ENCODE measurements around the gene SERPINE2. TPM values are rescaled to one million over a fixed set of nuclear protein-coding genes. Genes with fewer than 3 reads are reported as not detected.

The SERPINE2 gene
- total RNA-seq, 1 donor from 2014 or later: 25.1 TPM

DNA sequence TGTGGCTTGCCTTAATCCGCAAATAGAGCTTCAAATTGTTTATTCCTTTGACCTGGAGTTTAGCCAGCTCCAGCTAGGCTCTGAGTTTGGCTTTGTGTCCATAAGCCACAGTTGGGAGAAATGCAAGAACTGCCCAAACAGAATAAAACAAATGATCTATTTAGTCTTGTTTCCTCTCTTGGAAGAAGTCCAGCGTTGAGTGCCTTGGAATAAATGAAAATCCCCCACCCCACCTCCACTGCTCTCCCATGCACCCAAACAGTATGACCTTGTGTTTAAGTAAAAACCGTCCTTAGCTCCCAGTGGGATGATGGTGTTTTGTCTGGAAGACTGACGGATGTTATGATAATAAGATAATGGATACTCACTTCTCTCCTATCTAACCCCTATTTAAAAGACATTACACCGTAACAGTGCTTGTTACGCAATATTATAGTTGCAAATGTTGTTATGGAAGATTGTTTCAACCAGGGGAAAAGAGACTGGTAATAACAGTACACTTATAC lies 3.2 kb upstream of the SERPINE2 start:
- no peak for DNase-seq (ENCODE audit: low spot score, unreplicated experiment)
- peaks cover 58% of the 10 kb centered on the region for H3K27me3 Mint-ChIP-seq
- no peaks in the 10 kb centered on the region for H3K9me3 Mint-ChIP-seq (ENCODE audit: low read depth)
- no peak overlapping the region for H3K4me3 Mint-ChIP-seq (ENCODE audit: low read depth)
- H3K4me1 Mint-ChIP-seq (ENCODE audit: low read depth): peaks cover 9% of the 10 kb centered on the region
- no peak for TF ChIP-seq CTCF (IDR thresholded peaks at IDR 0.05; ENCODE audit: unreplicated experiment)
- H3K27ac Mint-ChIP-seq: no peak overlapping the region
- H3K36me3 Mint-ChIP-seq (ENCODE audit: insufficient read depth): no peaks in the 10 kb centered on the region

- H3K27ac Mint-ChIP-seq: no peak overlapping the region
- H3K4me1 Mint-ChIP-seq (ENCODE audit: low read depth): peaks cover 15% of the 10 kb centered on the region
- peaks cover 65% of the 10 kb centered on the region for H3K27me3 Mint-ChIP-seq
- DNase-seq (ENCODE audit: low spot score, unreplicated experiment): no peak
- no peaks in the 10 kb centered on the region for H3K9me3 Mint-ChIP-seq (ENCODE audit: low read depth)
- no peak overlapping the region for H3K4me3 Mint-ChIP-seq (ENCODE audit: low read depth)
- no peak for TF ChIP-seq CTCF (IDR thresholded peaks at IDR 0.05; ENCODE audit: unreplicated experiment)
- H3K36me3 Mint-ChIP-seq (ENCODE audit: insufficient read depth): no peaks in the 10 kb centered on the region
Observed at GRCh38 chr2:224041554-224041953, 2.5 kb upstream of the SERPINE2 start.

- H3K36me3 Mint-ChIP-seq (ENCODE audit: insufficient read depth): no peaks in the 10 kb centered on the region
- H3K4me1 Mint-ChIP-seq (ENCODE audit: low read depth): peaks cover 15% of the 10 kb centered on the region
- TF ChIP-seq CTCF (IDR thresholded peaks at IDR 0.05; ENCODE audit: unreplicated experiment): no peak
- no peak overlapping the region for H3K27ac Mint-ChIP-seq
- DNase-seq (ENCODE audit: low spot score, unreplicated experiment): no peak
- H3K27me3 Mint-ChIP-seq: peaks cover 69% of the 10 kb centered on the region
- peak overlapping the region; percentile 37 for H3K4me3 Mint-ChIP-seq (ENCODE audit: low read depth)
- H3K9me3 Mint-ChIP-seq (ENCODE audit: low read depth): no peaks in the 10 kb centered on the region
Observed at GRCh38 chr2:224040753-224041152, 1.7 kb upstream of the SERPINE2 start.

DNA sequence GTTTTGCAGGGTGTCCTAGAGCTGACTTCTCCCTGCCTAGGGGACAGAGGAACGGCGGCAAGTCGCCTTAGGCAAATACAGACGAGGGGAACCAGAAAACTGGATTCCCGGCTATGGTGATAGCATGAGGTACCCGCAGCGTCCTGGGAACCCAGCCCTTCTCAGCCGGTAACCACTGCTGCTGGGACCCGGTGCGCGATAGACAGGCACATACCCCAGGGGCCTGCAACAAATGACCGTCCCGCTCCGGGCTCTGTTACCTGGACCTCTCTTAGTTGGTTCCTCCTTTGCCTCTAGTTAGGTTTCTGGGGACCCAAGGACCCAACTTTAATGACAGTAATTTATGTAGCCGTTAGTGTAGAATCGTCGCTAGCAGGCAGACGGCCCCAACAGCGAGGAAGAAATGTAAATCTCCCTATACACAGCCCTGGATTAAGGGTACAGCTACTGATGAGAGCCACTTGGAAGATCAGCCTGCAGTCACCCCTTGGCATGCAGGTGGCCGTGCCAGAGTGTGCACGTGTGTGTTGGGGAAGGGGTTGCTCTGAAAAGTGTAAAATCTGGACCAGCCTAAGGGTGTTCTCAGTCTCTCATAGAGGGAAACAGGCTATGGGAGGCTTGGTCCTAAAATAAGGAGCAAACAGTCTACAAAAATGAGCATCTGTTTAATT lies 819 bp upstream of the SERPINE2 start:
- Mint-ChIP-seq H3K9me3 (ENCODE audit: low read depth) (no peaks in the 10 kb centered on the region), H3K4me3 (ENCODE audit: low read depth) (peak overlapping the region; percentile 73), H3K27me3 (peaks cover 69% of the 10 kb centered on the region), H3K36me3 (ENCODE audit: insufficient read depth) (no peaks in the 10 kb centered on the region), H3K27ac (no peak overlapping the region), H3K4me1 (ENCODE audit: low read depth) (peaks cover 15% of the 10 kb centered on the region)
- TF ChIP-seq CTCF (IDR thresholded peaks at IDR 0.05; ENCODE audit: unreplicated experiment): no peak
- DNase-seq (ENCODE audit: low spot score, unreplicated experiment): no peak

DNA sequence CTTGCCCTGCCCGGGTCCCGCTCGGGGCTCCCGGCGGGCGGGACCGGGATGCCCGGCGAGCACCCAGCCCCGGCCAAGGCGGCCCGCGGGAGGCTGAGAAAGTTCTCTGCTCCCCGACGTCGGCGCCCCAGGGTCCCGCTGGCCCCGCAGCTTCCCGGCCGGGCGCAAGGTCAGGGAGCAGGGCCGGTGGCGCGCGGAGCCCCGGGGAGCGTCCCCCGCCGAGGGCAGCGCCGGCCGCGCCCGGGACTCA lies 331 bp downstream of the SERPINE2 start:
- H3K36me3 Mint-ChIP-seq (ENCODE audit: insufficient read depth): no peaks in the 10 kb centered on the region
- no peaks in the 10 kb centered on the region for H3K9me3 Mint-ChIP-seq (ENCODE audit: low read depth)
- H3K27ac Mint-ChIP-seq: no peak overlapping the region
- H3K4me1 Mint-ChIP-seq (ENCODE audit: low read depth): peaks cover 15% of the 10 kb centered on the region
- no peak overlapping the region for H3K4me3 Mint-ChIP-seq (ENCODE audit: low read depth)
- DNase-seq (ENCODE audit: low spot score, unreplicated experiment): no peak
- TF ChIP-seq CTCF (IDR thresholded peaks at IDR 0.05; ENCODE audit: unreplicated experiment): no peak
- peaks cover 60% of the 10 kb centered on the region for H3K27me3 Mint-ChIP-seq
